ENCODE results near the gene THADA. TPM values are rescaled to one million over a fixed set of nuclear protein-coding genes. Genes with fewer than 3 reads are reported as not detected.

THADA gene
- total and polyA plus RNA-seq, 7 experiments from 2014 or later: 11.7 to 43.0 (median 39.6) TPM

DNA sequence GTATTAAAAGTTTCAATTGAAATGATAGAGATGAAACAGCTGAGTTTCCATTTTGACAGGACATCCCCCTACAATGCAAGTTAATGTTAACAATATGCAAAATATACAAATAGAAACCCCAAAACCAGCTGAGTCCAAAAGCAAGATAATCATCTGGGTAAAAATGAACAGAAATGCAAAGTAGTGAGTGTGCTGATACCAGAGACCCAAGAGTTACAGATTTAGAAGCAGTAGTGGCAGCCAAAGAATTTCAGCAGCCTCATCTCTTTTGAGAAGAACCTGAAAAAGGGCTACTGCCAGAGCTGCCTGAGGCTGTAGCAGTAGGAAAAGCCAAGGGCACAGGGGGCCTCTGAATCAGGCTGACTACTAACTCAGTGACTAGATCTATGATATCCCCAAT is 82.6 kb downstream of the THADA start:
- Histone ChIP-seq H3K36me3 (ENCODE audit: control insufficient read depth in 2 of 3, insufficient read depth in 3 of 3, low read length in 3 of 3) (peaks cover 0 to 4% (median 0%) of the 10 kb centered on the region in 3 experiments), H3K4me1 (ENCODE audit: control insufficient read depth in 2 of 2, insufficient read depth in 2 of 2, low read length in 2 of 2) (no peaks in the 10 kb centered on the region), H3K27ac (ENCODE audit: low read depth, low read length) (no peak overlapping the region), H3K4me3 (ENCODE audit: low read length) (no peak overlapping the region), H3K9me3 (ENCODE audit: control insufficient read depth in 2 of 3, low read length in 3 of 3) (no peaks in the 10 kb centered on the region), H3K27me3 (ENCODE audit: control insufficient read depth in 2 of 2, insufficient read depth in 2 of 2, low read length in 2 of 2) (no peaks in the 10 kb centered on the region)
- no peak for ATAC-seq
- no peak overlapping the region for H3K27ac Mint-ChIP-seq
- POLR2A ChIA-PET: interaction anchor here (0.7 kb wide), 1 partner anchor 287 kb away, joined by 4 read pairs; the partner anchor contains the start of gene ZFP36L2
- intact Hi-C loops (cut with micrococcal nuclease): no loop called here
- no peak overlapping the region for H3K4me3 Mint-ChIP-seq
- H3K9me3 Mint-ChIP-seq: peaks cover 0 to 4% (median 0%) of the 10 kb centered on the region in 11 donors
- no peak for DNase-seq
- H3K4me1 Mint-ChIP-seq: peaks cover 11 to 46% (median 28%) of the 10 kb centered on the region in 7 donors
- CTCF ChIA-PET: no interaction called here
- no peaks in the 10 kb centered on the region for H3K27me3 Mint-ChIP-seq
- peaks cover 0 to 35% (median 25%) of the 10 kb centered on the region in 5 donors for H3K36me3 Mint-ChIP-seq

DNA sequence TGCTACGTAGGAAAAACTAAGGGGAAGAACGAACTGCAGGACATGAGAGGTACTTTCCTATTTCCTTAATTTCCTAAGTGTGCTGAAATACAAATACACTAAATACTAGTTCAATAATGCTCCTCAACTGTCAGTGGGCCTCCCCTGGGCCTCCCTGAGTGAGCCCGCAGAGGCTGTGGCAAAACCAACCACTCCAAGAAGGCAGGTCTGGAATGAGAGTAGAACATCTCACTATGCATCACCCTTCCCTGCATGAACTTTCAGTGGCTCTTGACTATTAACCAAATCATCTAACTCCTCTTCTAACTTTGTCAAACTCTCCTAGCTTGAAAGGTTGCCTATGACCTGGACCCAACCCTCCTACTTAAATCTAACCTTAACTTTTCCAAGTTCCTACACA is 84.6 kb downstream of the THADA start:
- DNase-seq (no peak), ATAC-seq (no peak)
- H3K27ac ChIP-seq (ENCODE audit: low read depth, low read length): no peak overlapping the region
- intact Hi-C loops (cut with micrococcal nuclease): no loop called here
- no peak overlapping the region for H3K4me3 Mint-ChIP-seq
- peaks cover 0 to 5% (median 0%) of the 10 kb centered on the region in 3 experiments for H3K36me3 ChIP-seq (ENCODE audit: control insufficient read depth in 2 of 3, insufficient read depth in 3 of 3, low read length in 3 of 3)
- POLR2A ChIA-PET: no interaction called here
- no peaks in the 10 kb centered on the region for H3K27me3 ChIP-seq (ENCODE audit: control insufficient read depth in 2 of 2, insufficient read depth in 2 of 2, low read length in 2 of 2)
- CTCF ChIA-PET: no interaction called here
- peaks cover 0 to 50% (median 32%) of the 10 kb centered on the region in 5 donors for H3K36me3 Mint-ChIP-seq
- no peaks in the 10 kb centered on the region for H3K9me3 ChIP-seq (ENCODE audit: control insufficient read depth in 2 of 3, low read length in 3 of 3)
- no peaks in the 10 kb centered on the region for H3K27me3 Mint-ChIP-seq
- H3K4me1 Mint-ChIP-seq: peaks cover 9 to 37% (median 32%) of the 10 kb centered on the region in 7 donors
- peaks cover 0 to 4% (median 0%) of the 10 kb centered on the region in 11 donors for H3K9me3 Mint-ChIP-seq
- no peak overlapping the region for H3K27ac Mint-ChIP-seq
- H3K4me1 ChIP-seq (ENCODE audit: control insufficient read depth in 2 of 2, insufficient read depth in 2 of 2, low read length in 2 of 2): no peaks in the 10 kb centered on the region
- H3K4me3 ChIP-seq (ENCODE audit: low read length): no peak overlapping the region

DNA sequence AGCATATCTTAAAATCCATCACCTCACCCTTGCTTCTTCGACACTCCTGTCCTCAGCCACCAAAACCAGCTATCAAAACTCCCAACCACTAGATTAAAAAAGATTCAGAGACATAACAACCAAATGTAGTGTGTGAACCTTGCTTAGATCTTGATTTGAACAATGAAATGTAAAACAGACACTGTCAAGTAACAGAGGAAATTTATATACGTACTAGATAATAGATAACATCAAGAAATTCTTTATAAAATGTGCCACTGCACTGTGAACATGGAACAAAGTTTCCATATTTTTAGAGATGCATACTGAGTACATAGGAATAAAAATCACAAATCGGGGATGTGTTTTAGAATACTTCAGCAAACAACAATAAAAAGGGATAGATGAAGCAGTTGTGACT is 86.0 kb downstream of the THADA start:
- Mint-ChIP-seq H3K27ac (peak overlapping the region in 6 of 9 donors; percentile 1 to 72 (median 48)), H3K9me3 (peaks cover 0 to 4% (median 0%) of the 10 kb centered on the region in 11 donors), H3K36me3 (peaks cover 0 to 60% (median 32%) of the 10 kb centered on the region in 5 donors), H3K27me3 (no peaks in the 10 kb centered on the region), H3K4me1 (peaks cover 6 to 31% (median 26%) of the 10 kb centered on the region in 7 donors), H3K4me3 (no peak overlapping the region)
- CTCF ChIA-PET: no interaction called here
- POLR2A ChIA-PET: no interaction called here
- Histone ChIP-seq H3K27me3 (ENCODE audit: control insufficient read depth in 2 of 2, insufficient read depth in 2 of 2, low read length in 2 of 2) (no peaks in the 10 kb centered on the region), H3K9me3 (ENCODE audit: control insufficient read depth in 2 of 3, low read length in 3 of 3) (no peaks in the 10 kb centered on the region), H3K4me1 (ENCODE audit: control insufficient read depth in 2 of 2, insufficient read depth in 2 of 2, low read length in 2 of 2) (no peaks in the 10 kb centered on the region), H3K4me3 (ENCODE audit: low read length) (no peak overlapping the region), H3K27ac (ENCODE audit: low read depth, low read length) (no peak overlapping the region), H3K36me3 (ENCODE audit: control insufficient read depth in 2 of 3, insufficient read depth in 3 of 3, low read length in 3 of 3) (peaks cover 0 to 15% (median 0%) of the 10 kb centered on the region in 3 experiments)
- intact Hi-C loops (cut with micrococcal nuclease): no loop called here
- no peak for DNase-seq
- ATAC-seq: no peak

DNA sequence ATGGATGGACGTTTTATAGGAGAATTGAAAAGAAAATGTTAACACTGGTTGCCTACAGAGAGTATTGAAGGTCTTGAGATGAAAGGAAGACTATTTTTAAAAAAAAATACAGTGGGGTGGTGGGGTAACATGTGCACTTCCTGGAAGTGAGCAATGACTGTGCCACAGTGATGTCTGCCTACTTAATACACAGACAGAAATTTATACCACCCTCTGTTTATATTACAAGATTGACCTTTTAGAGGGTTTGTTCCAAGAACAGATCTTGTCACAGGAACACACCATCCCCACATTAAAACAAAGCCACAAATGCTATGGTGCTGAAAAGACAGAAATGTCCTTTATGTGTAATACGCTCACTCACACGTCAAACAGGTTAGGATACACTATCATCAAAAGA is 87.6 kb downstream of the THADA start:
- Histone ChIP-seq H3K36me3 (ENCODE audit: control insufficient read depth in 2 of 3, insufficient read depth in 3 of 3, low read length in 3 of 3) (peaks cover 0 to 21% (median 0%) of the 10 kb centered on the region in 3 experiments), H3K4me1 (ENCODE audit: control insufficient read depth in 2 of 2, insufficient read depth in 2 of 2, low read length in 2 of 2) (no peaks in the 10 kb centered on the region), H3K27me3 (ENCODE audit: control insufficient read depth in 2 of 2, insufficient read depth in 2 of 2, low read length in 2 of 2) (no peaks in the 10 kb centered on the region), H3K9me3 (ENCODE audit: control insufficient read depth in 2 of 3, low read length in 3 of 3) (no peaks in the 10 kb centered on the region), H3K4me3 (ENCODE audit: low read length) (no peak overlapping the region), H3K27ac (ENCODE audit: low read depth, low read length) (no peak overlapping the region)
- Mint-ChIP-seq H3K36me3 (peaks cover 0 to 60% (median 36%) of the 10 kb centered on the region in 5 donors), H3K4me1 (peaks cover 6 to 31% (median 26%) of the 10 kb centered on the region in 7 donors), H3K4me3 (peak overlapping the region in 1 of 10 donors; percentile 20), H3K27ac (peak overlapping the region in 6 of 9 donors; percentile 3 to 69 (median 60)), H3K27me3 (no peaks in the 10 kb centered on the region), H3K9me3 (peaks cover 0 to 4% (median 0%) of the 10 kb centered on the region in 11 donors)
- CTCF ChIA-PET: no interaction called here
- POLR2A ChIA-PET: no interaction called here
- DNase-seq (peak in 1 of 9 donors; percentile 5), ATAC-seq (no peak)
- intact Hi-C loops (cut with micrococcal nuclease): no loop called here

DNA sequence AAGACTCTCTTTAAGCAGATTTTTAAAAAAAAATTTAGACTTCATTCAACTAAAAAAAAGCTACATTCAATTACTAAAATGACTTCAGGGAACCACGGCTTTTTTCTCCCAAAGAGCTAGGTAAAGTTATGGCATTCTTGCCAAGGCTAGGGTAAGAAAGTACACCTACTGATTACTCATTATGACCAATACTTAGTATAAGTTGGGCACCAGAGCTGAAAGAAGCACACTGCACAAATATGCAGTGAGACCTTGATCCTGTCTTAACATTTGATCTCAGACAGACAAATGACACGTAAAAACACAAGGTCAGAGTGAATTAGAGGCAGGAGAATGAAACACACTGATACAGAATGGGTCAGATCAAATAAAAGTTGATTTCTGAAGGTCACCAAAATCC is 88.7 kb downstream of the THADA start:
- intact Hi-C loops (cut with micrococcal nuclease): no loop called here
- CTCF ChIA-PET: interaction anchor here (0.6 to 1.3 kb wide), 2 partner anchors 171 to 560 kb away, joined by 4 to 5 read pairs; no protein-coding TSS in a partner anchor
- no peak overlapping the region for H3K27ac ChIP-seq (ENCODE audit: low read depth, low read length)
- H3K9me3 ChIP-seq (ENCODE audit: control insufficient read depth in 2 of 3, low read length in 3 of 3): no peaks in the 10 kb centered on the region
- peaks cover 4 to 32% (median 26%) of the 10 kb centered on the region in 7 donors for H3K4me1 Mint-ChIP-seq
- no peak overlapping the region for H3K4me3 Mint-ChIP-seq
- POLR2A ChIA-PET: no interaction called here
- no peaks in the 10 kb centered on the region for H3K27me3 ChIP-seq (ENCODE audit: control insufficient read depth in 2 of 2, insufficient read depth in 2 of 2, low read length in 2 of 2)
- ATAC-seq: no peak
- peaks cover 0 to 22% (median 0%) of the 10 kb centered on the region in 3 experiments for H3K36me3 ChIP-seq (ENCODE audit: control insufficient read depth in 2 of 3, insufficient read depth in 3 of 3, low read length in 3 of 3)
- H3K4me1 ChIP-seq (ENCODE audit: control insufficient read depth in 2 of 2, insufficient read depth in 2 of 2, low read length in 2 of 2): no peaks in the 10 kb centered on the region
- DNase-seq: no peak
- no peaks in the 10 kb centered on the region for H3K27me3 Mint-ChIP-seq
- H3K27ac Mint-ChIP-seq: peak overlapping the region in 1 of 9 donors; percentile 3
- no peak overlapping the region for H3K4me3 ChIP-seq (ENCODE audit: low read length)
- peaks cover 0 to 4% (median 0%) of the 10 kb centered on the region in 11 donors for H3K9me3 Mint-ChIP-seq
- H3K36me3 Mint-ChIP-seq: peaks cover 0 to 55% (median 27%) of the 10 kb centered on the region in 5 donors

DNA sequence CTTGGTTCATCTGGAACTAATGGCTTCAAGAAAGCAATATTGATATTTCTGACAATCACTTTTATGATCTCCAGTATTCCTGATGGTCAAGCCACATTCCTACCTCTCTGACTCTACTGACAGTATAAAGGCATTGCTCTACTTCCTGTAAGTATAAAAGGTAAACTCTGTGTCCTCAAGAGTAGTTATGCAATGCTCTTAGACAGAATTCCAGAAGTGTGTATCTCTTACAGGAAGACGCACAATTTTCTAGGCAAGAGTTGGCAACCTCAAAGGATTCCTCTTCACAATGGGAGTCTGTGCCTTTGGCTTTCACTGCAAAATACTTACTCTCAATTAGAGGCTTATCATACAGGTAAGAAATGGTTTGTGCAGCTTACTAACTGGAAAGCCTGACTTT is 100.1 kb downstream of the THADA start:
- intact Hi-C loops (cut with micrococcal nuclease): no loop called here
- ATAC-seq (no peak), DNase-seq (no peak)
- H3K4me1 ChIP-seq (ENCODE audit: control insufficient read depth in 2 of 2, insufficient read depth in 2 of 2, low read length in 2 of 2): no peaks in the 10 kb centered on the region
- H3K36me3 ChIP-seq (ENCODE audit: control insufficient read depth in 2 of 3, insufficient read depth in 3 of 3, low read length in 3 of 3): peaks cover 0 to 15% (median 4%) of the 10 kb centered on the region in 3 experiments
- no peak overlapping the region for H3K27ac ChIP-seq (ENCODE audit: low read depth, low read length)
- Mint-ChIP-seq H3K27ac (no peak overlapping the region), H3K4me1 (peaks cover 0 to 6% (median 0%) of the 10 kb centered on the region in 7 donors), H3K27me3 (no peaks in the 10 kb centered on the region), H3K36me3 (peaks cover 11 to 45% (median 25%) of the 10 kb centered on the region in 5 donors), H3K9me3 (peaks cover 0 to 2% (median 0%) of the 10 kb centered on the region in 11 donors), H3K4me3 (no peak overlapping the region)
- H3K4me3 ChIP-seq (ENCODE audit: low read length): no peak overlapping the region
- ChIA-PET POLR2A (no interaction called here), CTCF (no interaction called here)
- H3K9me3 ChIP-seq (ENCODE audit: control insufficient read depth in 2 of 3, low read length in 3 of 3): no peaks in the 10 kb centered on the region
- H3K27me3 ChIP-seq (ENCODE audit: control insufficient read depth in 2 of 2, insufficient read depth in 2 of 2, low read length in 2 of 2): no peaks in the 10 kb centered on the region

DNA sequence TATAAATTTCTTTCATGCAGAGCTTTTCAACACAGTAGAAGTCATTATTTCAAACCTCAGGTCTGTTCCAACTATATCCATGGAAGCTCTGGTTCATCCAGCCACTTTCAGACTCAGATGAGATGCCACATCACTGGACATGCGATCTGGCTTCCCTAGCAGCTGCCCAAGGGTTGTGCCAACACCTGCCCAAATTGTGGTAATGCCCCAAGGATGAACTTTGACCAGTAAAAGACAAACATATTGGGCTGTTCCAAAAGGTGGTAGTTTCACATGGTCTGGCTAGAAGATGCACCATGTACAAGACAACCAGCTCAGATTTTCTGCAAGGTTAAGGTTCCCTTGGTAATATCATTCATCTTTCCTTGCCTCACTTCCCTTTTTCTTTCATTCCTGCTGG is 101.9 kb downstream of the THADA start:
- no peaks in the 10 kb centered on the region for H3K27me3 ChIP-seq (ENCODE audit: control insufficient read depth in 2 of 2, insufficient read depth in 2 of 2, low read length in 2 of 2)
- Mint-ChIP-seq H3K4me3 (no peak overlapping the region), H3K27ac (no peak overlapping the region), H3K36me3 (peaks cover 11 to 44% (median 22%) of the 10 kb centered on the region in 5 donors), H3K4me1 (peaks cover 0 to 4% (median 0%) of the 10 kb centered on the region in 7 donors), H3K9me3 (peaks cover 0 to 2% (median 0%) of the 10 kb centered on the region in 11 donors), H3K27me3 (no peaks in the 10 kb centered on the region)
- intact Hi-C loops (cut with micrococcal nuclease): no loop called here
- H3K36me3 ChIP-seq (ENCODE audit: control insufficient read depth in 2 of 3, insufficient read depth in 3 of 3, low read length in 3 of 3): peaks cover 0 to 15% (median 4%) of the 10 kb centered on the region in 3 experiments
- no peaks in the 10 kb centered on the region for H3K9me3 ChIP-seq (ENCODE audit: control insufficient read depth in 2 of 3, low read length in 3 of 3)
- H3K27ac ChIP-seq (ENCODE audit: low read depth, low read length): no peak overlapping the region
- no peaks in the 10 kb centered on the region for H3K4me1 ChIP-seq (ENCODE audit: control insufficient read depth in 2 of 2, insufficient read depth in 2 of 2, low read length in 2 of 2)
- DNase-seq: no peak
- CTCF ChIA-PET: interaction anchor here (3.9 kb wide), 1 partner anchor 10 kb away, joined by 13 read pairs; no protein-coding TSS in a partner anchor
- H3K4me3 ChIP-seq (ENCODE audit: low read length): no peak overlapping the region
- ATAC-seq: no peak
- POLR2A ChIA-PET: no interaction called here
